NT2/D1 (cell line): ENCODE results near the gene ZHX3.

Experiments used
- SUZ12 ChIP-seq: IDR thresholded peaks from 2 replicates; pipeline ENCODE4 v1.6.1; 2011; ENCODE audit not compliant: insufficient read length, insufficient read depth; ENCODE audit errors: extremely low read depth
- YY1 ChIP-seq: IDR thresholded peaks from 2 replicates; pipeline ENCODE4 v1.6.1; 2011; ENCODE audit not compliant: insufficient read length, insufficient read depth
- ZNF274 ChIP-seq: IDR thresholded peaks from 2 replicates; pipeline ENCODE4 v1.6.1; 2011; ENCODE audit warnings: mild to moderate bottlenecking, low read depth, low read length

GRCh38 chr20:41217422-41217821 is 100.1 kb downstream of the ZHX3 start:
- TF ChIP-seq ZNF274 = no peak
- TF ChIP-seq YY1 = no peak
- no peak for TF ChIP-seq SUZ12
